DND-41 (cell line): ENCODE measurements around the gene THSD4.

Experiments used
- ATAC-seq: fragments of 200-7000 bp; cut with Tn5 transposase; 3 replicates; pipeline ENCODE4 v1.9.1; 2021; ENCODE audit warnings: low read depth; ENCODE audit not compliant: insufficient read depth
- DNase-seq: peaks from one replicate; pipeline ENCODE4 v3.0.0-alpha.2; 2020
- H2AFZ ChIP-seq: 2 replicates; pipeline ENCODE4 v1.6.0; 2012; ENCODE audit warnings: low read depth, low read length
- H3K27ac ChIP-seq: 2 replicates; pipeline ENCODE4 v1.5.1; 2012; ENCODE audit warnings: low read length, inconsistent platforms
- H3K27me3 ChIP-seq: fragments of 200-600 bp; sonication (generic); 2 replicates; pipeline ENCODE4 v1.6.0; 2012; ENCODE audit warnings: low read length, mild to moderate bottlenecking, inconsistent platforms; ENCODE audit not compliant: insufficient read depth, poor library complexity
- H3K36me3 ChIP-seq: 2 replicates; pipeline ENCODE4 v1.5.1; 2012; ENCODE audit warnings: low read length, inconsistent platforms; ENCODE audit not compliant: insufficient read depth
- H3K4me1 ChIP-seq: 2 replicates; pipeline ENCODE4 v1.5.1; 2012; ENCODE audit warnings: mild to moderate bottlenecking, low read length; ENCODE audit not compliant: insufficient read depth
- H3K4me2 ChIP-seq: 2 replicates; pipeline ENCODE4 v1.6.0; 2012; ENCODE audit warnings: mild to moderate bottlenecking, moderate library complexity, low read length, inconsistent platforms; ENCODE audit not compliant: insufficient read depth
- H3K4me3 ChIP-seq, 2 experiments: fragments of 200-600 bp in 1 of 2; shearing (Covaris generic) in 1 of 2; 2 replicates each; pipeline ENCODE4 v1.5.1; 2012 to 2016; ENCODE audit warnings: inconsistent platforms in 2 of 2, low read length in 2 of 2, mild to moderate bottlenecking in 2 of 2, low read depth in 1 of 2, moderate library complexity in 1 of 2
- H3K79me2 ChIP-seq: 2 replicates; pipeline ENCODE4 v1.6.0; 2012; ENCODE audit warnings: low read length, inconsistent platforms; ENCODE audit not compliant: insufficient read depth
- H3K9ac ChIP-seq: 2 replicates; pipeline ENCODE4 v1.6.0; 2012; ENCODE audit warnings: low read depth, mild to moderate bottlenecking, inconsistent platforms, low read length, moderate library complexity
- H3K9me3 ChIP-seq: 2 replicates; pipeline ENCODE4 v1.5.1; 2012; ENCODE audit warnings: low read length, moderate library complexity, mild to moderate bottlenecking, inconsistent platforms; ENCODE audit not compliant: insufficient read depth, severe bottlenecking
- H4K20me1 ChIP-seq: 2 replicates; pipeline ENCODE4 v1.6.0; 2012; ENCODE audit warnings: low read length; ENCODE audit not compliant: insufficient read depth
- EZH2 ChIP-seq: IDR thresholded peaks from 3 replicates; pipeline ENCODE4 v1.6.1; 2012; ENCODE audit warnings: borderline replicate concordance, low read depth, mild to moderate bottlenecking, moderate library complexity, low read length, inconsistent platforms; ENCODE audit not compliant: severe bottlenecking
- TF ChIP-seq, protein P1 (sequence below): IDR thresholded peaks from 2 replicates; pipeline ENCODE4 v1.5.1; 2012; ENCODE audit warnings: borderline replicate concordance, low read length, moderate library complexity, mild to moderate bottlenecking; ENCODE audit not compliant: poor library complexity, severe bottlenecking; ENCODE audit errors: extremely low read depth

The THSD4 gene

DNA sequence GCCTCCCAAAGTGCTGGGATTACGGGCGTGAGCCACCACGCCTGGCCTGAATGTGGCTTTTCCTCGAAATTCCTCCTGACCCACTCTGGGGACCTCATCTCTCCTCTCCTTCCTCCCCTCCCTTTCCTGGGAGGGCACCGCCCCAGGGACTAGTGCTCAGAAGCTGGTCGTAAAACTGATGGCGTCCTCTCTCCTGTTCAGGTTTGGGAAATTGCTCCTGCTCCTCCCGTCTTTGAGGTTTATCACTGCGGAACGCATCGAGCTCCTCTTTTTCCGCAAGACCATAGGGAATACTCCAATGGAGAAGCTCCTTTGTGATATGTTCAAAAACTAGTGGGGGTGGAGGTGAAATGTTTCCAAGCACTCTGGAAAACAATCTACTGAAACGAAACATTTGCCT lies 702.1 kb downstream of the THSD4 start:
- DNase-seq (no peak), ATAC-seq (no peak)
- Histone ChIP-seq H3K27ac (no peak overlapping the region), H3K9ac (no peak overlapping the region), H3K4me1 (no peaks in the 10 kb centered on the region), H3K4me3 (no peak overlapping the region), H3K4me2 (no peak overlapping the region), H3K79me2 (no peaks in the 10 kb centered on the region), H3K9me3 (no peaks in the 10 kb centered on the region), H3K27me3 (no peaks in the 10 kb centered on the region), H3K36me3 (no peaks in the 10 kb centered on the region), H4K20me1 (no peaks in the 10 kb centered on the region), H2AFZ (no peak overlapping the region)
- TF ChIP-seq, protein P1, sequence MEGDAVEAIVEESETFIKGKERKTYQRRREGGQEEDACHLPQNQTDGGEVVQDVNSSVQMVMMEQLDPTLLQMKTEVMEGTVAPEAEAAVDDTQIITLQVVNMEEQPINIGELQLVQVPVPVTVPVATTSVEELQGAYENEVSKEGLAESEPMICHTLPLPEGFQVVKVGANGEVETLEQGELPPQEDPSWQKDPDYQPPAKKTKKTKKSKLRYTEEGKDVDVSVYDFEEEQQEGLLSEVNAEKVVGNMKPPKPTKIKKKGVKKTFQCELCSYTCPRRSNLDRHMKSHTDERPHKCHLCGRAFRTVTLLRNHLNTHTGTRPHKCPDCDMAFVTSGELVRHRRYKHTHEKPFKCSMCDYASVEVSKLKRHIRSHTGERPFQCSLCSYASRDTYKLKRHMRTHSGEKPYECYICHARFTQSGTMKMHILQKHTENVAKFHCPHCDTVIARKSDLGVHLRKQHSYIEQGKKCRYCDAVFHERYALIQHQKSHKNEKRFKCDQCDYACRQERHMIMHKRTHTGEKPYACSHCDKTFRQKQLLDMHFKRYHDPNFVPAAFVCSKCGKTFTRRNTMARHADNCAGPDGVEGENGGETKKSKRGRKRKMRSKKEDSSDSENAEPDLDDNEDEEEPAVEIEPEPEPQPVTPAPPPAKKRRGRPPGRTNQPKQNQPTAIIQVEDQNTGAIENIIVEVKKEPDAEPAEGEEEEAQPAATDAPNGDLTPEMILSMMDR: no peak
- TF ChIP-seq EZH2: no peak

- no peaks in the 10 kb centered on the region for H3K36me3 ChIP-seq
- H3K4me2 ChIP-seq: no peak overlapping the region
- no peaks in the 10 kb centered on the region for H3K79me2 ChIP-seq
- H3K27me3 ChIP-seq: no peaks in the 10 kb centered on the region
- no peak overlapping the region for H3K4me3 ChIP-seq
- H3K9me3 ChIP-seq: no peaks in the 10 kb centered on the region
- H3K9ac ChIP-seq: no peak overlapping the region
- H4K20me1 ChIP-seq: no peaks in the 10 kb centered on the region
- ATAC-seq: no peak
- TF ChIP-seq, protein P1: no peak
- no peak for TF ChIP-seq EZH2
- no peak overlapping the region for H3K27ac ChIP-seq
- no peaks in the 10 kb centered on the region for H3K4me1 ChIP-seq
- no peak overlapping the region for H2AFZ ChIP-seq
- DNase-seq: no peak
Observed at GRCh38 chr15:71820127-71820526, 704.9 kb downstream of the THSD4 start.

GRCh38 chr15:71821547-71822129 lies 706.4 kb downstream of the THSD4 start:
- no peaks in the 10 kb centered on the region for H3K9me3 ChIP-seq
- H4K20me1 ChIP-seq: no peaks in the 10 kb centered on the region
- H3K4me1 ChIP-seq: no peaks in the 10 kb centered on the region
- H3K4me2 ChIP-seq: no peak overlapping the region
- H3K36me3 ChIP-seq: 0 out of 2 replicates have a peak, but pooled peaks cover 5% of the 10 kb centered on the region
- no peak for ATAC-seq
- H3K27ac ChIP-seq: no peak overlapping the region
- H3K9ac ChIP-seq: no peak overlapping the region
- no peaks in the 10 kb centered on the region for H3K79me2 ChIP-seq
- no peaks in the 10 kb centered on the region for H3K27me3 ChIP-seq
- DNase-seq: no peak
- TF ChIP-seq EZH2: no peak
- TF ChIP-seq, protein P1: no peak
- H3K4me3 ChIP-seq: no peak overlapping the region
- H2AFZ ChIP-seq: no peak overlapping the region
